Measurements from ENCODE around the gene TACR2.

The TACR2 gene

DNA sequence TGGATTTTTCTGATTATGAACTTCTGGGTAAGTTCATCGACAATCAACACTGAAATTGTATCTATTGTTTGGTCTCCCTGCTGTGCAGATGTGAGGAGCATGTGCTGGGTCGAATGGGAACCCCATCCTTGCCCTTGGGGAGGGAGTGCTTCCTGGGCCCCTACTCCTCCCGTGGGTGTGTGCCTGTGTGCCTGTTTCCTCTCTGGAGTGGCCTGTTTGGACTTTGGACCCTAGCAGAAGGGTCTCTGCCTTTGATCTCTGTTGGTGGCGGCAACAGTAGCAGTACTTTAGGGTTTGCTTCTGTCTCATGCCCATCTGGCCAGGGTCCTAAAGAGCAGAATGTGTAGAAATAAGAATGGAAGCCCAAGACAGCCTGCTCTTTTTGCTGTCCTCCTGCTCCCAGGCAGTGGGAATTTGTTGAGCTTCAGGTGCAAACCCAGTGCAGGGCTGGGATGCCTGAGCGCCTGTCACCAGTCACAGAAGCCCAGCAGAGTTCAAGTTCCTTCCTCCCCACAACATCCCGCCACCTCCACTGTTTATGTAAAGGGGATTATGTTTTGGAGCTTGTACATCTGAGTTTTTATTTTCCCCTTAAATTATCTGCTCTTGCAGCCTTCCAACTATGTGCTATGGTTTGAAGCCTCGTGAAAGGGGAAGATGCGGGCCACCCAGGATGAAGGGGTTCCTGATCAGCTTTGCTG is 1.5 kb upstream of the TACR2 start:
- DNase-seq: no peak

DNA sequence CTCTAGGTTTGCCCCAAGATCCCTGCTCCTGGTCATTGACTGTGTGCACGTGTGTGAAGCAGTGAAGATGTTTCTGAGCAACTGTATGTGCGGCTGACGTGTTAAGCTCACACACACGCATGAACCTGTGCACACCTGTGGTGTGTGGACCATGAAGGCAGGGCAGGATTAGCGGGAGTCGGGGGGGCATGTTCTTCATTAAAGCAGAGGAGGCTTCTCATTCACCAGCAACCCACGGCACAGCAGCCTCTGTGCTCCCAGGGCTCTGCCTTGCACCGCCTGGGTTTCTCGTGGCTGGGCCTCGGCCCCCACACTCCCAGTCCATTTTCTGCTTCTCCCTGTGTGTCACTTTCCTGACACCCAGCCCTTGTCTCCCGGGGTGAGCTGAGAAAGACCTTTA is 824 bp upstream of the TACR2 start:
- no peak for DNase-seq

DNA sequence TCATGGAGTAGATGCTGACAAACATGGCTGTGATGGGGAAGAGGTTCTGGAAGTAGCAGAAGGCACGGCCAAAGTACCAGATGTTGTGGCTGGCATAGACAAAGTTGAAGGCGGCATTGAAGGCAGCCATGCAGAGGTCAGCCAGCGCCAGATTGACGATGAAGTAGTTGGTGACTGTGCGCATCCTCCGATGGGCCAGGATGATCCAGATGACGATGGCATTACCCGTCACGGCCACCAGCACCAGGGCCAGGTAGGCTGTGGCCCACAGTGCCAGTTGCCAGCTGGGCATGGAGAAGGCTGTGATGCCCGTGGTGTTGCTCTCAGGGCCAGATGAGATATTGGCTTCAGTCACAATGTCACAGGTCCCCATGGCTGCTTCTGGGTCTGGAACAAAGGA is 767 bp downstream of the TACR2 start:
- DNase-seq: no peak

DNA sequence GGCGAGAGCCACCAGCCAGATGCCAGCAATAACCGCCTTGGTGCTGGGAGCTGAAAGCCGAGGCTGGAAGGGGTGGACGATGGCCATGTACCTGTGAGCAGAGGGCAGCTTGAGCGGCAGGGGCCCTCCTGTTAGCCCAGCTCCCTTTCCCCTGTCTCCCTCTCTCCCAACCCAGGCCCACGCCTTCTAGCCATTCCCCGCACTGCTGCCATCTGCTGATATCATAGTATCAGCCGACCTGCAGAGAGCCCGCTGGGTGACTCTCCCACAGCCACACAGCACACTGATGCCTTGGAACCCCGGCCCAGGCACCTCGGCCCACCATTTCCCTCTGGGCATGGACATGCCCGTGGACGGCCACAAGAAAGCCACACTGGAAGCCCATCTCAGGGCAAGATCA is 1.7 kb downstream of the TACR2 start:
- no peak for DNase-seq

DNA sequence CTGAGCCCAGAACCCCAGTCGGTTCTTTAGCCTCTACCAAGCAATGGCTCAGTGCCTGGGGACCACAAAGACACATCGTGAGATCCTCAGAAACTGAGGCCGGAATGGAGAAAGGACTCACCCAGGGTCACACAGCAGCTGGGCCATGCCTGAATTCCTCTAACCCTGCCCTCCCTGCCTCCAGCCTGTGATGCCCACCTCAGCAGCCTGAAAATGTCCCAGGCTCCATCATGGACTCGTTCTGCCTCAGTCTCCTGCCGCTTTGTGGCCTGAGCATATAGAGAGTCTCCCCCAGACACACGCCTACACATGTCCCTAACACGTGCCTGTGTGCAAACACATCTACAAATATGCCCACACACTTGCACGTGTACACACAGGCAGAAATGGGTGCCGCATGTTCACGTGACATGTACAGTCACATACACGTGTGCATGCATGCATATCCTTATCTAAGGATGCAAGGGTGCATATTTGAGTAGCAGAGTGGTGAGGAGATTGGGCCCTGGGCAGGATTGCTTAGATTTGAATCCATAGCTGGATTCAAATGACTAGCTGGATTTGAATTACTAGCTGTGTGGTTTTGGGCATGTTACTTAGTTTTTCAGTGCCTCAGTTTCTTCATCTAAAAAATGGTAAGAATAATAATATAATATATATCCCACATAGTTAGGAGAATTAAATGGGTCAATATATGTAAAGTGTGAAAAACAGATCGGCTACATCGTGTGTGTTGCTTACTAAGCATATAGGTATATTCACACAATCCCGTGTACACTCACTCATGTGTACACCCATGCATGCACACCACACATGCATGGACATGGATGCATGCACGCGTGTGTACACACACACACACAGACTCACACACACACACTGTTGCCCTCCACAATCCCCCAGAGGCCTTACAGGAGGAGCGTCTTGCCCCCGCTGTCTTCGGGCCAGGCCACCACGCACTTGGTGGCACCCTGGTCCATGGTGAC is 2.4 kb downstream of the TACR2 start:
- DNase-seq: no peak

DNA sequence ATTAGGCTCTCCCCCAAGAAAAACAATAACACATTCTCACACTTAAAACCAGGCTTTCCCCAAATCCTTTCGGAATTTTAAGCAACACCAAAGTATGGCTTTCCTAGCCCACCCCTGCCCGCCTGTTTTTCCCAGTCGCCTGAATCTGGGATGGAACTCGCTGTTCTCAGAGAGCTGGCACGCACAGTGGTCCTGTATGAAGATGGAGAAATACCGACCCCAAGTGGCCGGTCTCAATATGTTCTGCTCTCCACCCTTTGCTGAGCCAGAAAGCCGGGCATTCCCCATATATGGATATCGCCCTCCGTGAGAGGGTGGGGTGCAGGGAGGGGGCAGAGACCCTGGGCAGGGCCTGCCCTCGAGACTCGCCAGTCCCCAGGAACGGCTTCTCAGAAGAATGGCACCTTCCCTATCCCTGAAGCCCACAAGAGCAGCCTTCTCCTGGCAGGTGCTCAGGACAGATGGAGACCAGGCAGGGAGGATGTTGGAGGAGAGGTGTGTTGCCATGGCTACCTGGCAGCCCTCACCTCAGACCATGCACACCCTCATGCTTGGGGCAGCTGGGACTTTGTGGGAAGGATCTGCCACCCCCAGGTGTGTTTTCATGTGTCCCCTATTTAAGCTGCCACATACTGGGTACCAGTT is 3.4 kb downstream of the TACR2 start:
- peak; percentile 23 for DNase-seq

DNA sequence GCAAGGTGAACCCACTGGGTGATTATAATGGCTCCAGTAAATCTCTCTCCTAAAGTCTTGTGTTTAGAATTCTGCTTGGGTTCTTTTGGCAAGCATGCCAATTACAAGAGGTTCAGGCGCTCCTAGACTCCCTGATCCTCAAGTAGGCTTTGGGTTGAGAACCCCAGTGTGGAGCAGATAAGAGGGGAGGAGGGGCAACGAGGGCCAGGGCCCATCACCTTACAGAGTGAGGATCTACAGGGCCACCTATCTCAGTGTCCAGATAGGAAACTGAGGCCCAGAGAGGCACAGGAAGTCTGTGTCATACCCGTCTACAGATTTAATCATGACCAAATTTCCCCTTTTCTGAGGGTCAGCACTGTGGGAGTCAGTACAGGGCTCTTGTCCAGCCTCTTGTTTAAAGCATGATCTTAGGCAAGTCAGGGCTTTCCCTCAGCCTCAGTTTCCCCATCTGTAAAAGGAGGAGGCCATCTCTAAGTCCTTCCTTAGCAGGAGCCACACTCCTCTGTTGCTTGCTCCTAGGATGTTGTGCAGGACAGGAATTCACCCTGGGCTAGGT is 4.4 kb downstream of the TACR2 start:
- DNase-seq: no peak

DNA sequence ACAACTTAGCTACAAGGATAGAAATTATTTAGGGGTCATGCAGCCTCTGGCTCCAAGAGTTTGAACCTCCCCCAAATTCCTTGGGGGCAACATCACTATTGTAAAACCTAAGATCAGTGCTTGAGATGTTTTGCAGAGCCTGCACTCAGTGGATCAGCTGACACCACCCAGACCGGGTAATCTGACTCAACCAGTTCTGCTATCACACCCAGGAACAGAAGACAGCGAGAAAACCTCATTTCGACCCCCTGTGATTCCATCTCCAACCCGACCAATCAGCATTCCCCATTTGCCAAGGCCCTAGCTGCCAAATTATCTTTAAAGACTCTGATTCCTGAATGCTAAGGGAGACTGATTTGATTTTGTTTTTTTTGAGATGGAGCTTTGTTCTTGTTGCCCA is 5.2 kb downstream of the TACR2 start:
- no peak for DNase-seq

DNA sequence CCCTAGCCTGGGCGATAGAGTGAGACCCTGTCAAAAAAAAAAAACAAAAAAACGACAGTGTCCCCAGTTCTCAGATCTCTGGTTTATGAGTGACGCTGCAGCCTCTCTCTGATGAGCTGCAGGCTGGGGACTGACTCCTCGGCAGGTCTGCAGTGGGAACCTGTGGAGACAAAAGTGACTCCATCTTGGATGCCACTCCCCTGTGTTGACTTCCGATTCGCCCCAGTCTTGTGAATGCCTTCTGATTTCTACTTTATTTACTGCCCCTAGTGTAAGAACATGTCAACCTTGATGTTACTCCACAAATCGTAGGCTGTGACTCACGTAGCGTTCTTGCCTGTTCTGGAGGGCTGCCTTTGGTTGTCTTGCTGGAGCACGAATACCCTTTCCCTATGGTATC is 6.2 kb downstream of the TACR2 start:
- DNase-seq: no peak

DNA sequence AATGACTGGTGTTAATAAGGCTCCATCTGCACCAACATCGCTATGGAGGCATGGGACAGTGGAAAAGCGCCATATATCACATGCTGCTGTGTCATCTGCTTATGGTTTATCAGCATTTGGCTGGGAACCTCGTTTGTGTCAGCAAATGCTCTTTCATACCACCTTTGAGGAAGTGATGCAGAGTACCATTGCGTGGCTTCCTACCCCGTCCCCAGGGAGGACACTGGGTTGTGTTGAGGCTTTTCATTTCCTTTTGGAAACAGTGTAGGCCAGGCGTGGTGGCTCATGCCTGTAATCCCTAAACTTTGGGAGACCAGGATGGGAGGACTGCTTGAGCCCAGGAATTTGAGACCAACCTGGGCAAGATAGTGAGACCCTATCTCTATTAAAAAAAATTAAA is 6.8 kb downstream of the TACR2 start:
- no peak for DNase-seq

DNA sequence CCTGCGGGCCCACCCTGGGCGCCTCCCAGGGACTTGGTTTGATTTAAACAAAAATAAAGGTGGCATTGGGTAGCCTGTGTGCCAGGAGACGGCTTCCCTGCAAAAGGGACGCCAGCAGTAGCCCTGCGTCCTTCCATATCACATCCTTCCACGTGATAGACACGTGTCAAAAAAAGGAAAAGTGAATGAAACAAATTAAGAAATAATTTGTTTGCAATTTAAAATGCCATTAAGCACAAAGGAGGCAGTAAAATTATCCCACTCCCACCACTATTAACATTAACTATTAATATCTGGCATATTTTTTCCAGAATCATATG is 7.6 kb downstream of the TACR2 start:
- DNase-seq: no peak

DNA sequence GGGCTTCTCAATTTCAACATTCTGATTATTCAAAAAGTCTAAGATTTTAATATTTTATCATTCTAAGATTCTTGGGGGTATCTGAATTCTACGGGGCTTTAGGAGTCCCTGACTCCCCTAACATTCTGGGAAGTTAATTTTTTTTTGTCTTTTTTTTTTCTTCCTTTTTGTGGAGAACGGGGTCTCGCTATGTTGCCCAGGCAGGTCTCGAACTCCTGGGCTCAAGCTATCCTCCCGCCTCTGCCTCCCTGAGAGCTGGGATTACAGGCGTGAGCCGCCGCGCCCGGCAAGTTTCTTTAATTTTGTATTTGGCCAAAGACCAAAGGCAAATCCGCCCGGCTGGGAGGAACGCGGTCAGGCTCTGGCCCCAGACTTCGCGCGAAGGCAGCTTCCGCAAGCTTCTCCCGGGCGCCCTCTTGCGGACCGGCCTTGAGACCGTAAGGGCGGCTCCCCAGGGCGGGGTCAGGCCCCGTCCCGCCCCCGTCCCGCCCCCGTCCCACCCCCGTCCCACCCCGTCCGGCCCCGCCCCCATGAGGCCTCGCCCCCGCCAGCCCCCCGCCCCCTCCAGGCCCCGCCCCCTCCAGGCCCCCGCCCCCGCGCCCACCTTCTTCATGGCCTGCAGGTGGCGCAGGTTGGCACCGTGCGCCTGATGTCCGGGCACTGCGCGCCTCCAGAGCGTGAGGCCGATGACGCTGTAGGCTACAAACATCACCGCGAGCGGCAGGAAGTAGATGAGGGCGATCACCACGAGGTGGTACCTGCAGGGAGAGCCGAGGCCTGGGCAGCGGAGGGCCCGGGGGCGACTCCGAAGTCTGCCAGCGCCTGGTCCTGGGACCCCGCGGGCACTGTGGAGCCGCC is 8.2 kb downstream of the TACR2 start:
- DNase-seq: peak; percentile 89

DNA sequence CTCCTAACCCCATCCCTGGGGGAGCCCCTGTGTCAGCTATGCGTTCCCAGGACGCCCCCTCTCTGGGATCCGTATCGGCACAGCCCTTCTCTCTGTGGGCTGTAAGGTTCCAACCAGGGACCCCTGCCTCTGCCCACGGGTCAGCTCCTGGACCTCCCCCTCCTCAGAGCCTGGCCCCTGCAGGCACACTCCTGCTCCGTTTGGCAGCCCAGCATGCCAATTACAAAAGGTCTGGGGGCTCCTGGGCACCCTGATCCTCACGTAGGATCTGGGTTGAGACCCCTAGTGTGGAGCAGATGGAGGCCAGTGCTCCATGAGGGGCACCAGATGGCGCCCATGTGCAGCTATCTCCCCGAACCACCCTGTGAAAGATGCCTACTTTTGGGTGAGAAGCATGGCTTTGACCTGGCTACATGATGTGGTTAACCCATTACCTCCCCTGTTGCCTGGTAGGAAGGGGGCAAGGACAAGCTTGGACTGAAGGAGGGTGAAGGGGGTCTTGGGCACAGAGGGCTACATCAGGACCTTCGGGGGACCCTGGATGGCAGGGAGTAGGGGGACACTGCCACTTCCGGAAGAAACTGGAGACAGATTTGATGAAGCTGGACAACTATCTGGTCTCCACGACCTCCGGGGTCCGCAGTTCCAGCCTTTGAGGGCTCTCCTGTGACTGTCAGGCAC is 9.0 kb downstream of the TACR2 start:
- no peak for DNase-seq

DNA sequence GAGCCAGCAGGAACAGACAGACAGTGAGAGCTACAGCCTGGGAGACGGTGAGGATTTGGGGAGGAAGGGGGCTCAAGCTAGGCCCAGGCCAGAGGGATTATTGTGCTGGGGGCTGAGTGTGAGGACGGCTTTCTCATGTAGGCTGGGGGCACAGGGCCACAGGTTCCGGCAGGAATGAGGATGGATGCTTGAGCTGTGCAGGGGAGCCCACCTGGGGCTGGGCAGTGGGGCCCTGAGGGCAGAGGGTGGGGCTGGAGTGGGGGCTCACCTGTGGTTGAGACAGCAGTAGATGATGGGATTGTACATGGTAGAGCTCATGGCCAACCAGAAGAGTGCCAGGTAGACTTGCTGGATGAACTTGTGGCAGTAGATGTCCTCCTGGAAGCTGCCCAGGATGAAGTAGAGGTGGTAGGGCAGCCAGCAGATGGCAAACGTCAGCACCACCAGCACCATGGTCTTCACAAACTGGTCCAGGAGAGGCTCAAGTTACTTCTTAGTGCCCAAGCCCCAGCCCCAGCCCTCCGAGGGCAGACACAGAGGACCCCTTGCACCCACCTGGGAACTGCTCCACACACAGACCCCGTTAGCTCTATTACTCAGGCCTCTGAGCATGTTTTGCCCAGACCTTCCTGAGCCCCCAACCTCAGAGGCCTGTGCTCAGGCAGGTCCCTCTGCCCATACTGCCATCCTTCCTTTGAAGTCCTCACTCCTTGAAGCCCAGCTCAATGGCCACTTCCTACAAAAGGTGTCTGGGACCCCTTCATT is 9.7 kb downstream of the TACR2 start:
- no peak for DNase-seq

DNA sequence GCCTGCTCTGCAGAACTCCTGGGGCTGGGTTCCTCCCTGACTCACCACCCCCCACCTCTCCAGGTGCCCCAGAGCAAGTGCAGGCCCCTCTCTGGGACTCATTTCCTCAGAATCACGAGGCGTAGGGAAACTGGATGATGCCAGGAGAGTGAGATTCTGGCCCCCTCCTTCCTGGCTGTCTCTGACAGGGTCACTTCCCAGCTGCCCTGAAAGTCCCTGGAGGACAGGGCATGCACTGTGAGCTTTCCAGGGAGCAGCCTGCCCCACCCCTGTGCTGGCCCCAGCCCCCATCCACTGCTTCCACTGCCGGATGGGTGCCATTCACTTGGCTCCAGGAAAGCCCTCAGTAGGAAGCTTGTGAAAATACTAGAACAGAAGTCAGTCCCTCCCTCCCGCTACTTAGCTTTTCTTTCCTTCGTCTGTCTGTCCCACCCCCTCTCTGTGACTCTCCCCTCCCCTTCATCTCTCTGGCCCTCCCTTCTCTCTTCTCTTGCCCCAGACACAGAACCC is 10.4 kb downstream of the TACR2 start:
- no peak for DNase-seq

DNA sequence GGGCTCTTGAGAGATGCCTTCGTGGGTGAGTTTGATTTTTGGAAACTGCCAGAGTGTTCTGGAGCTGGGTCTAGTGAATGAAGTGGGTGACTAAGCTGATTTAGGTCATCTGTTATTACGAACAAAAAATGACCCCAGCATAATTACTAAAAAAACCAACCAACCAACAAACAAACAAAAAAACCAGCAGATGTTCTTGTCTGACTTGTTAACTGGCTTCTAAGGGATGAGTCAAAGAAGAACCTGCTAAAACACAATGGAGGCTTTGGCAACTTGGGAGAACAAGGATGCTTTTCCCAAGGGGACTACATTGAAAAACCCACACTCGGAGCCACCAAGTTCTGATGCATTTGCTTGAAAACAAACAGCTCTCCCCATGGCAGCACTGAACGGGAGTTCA is 11.5 kb downstream of the TACR2 start:
- no peak for DNase-seq

DNA sequence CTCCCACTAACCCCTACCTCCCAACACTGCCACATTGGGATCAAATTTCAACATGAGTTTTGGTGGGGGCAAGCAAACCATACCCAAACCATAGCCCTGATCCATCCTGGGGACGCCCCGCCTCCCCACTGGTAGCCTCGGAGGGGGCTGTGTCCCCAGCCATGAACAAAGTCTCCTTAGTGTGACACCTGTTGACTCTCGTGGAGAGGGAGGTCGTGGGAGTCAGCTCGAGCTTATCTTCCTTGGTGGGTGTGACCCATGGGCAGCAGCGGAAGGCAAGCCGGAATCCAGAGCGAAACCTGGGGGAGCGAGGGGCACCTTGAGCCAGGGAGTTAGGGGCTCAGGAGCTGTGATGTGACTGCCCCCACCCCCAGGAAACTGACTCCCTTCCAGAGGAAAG is 11.9 kb downstream of the TACR2 start:
- DNase-seq: no peak

DNA sequence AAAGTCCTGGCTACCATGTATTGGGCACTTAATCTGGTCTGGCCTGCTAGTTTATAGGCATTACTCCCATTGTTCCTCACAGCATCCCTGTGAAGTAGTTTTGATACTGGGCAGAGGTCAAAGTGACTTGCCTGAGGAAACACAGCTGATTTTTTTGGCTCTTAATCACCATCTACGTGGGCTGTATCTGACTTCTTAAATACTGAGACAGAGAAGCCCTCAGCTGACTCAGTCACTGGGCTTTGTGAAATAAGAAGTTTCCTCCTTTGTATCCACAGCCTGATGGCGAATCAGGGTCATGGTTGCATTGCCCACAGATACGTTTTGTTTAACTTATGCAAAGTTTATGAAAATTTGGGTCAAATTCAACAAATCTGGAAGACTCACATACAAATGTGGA is 13.2 kb downstream of the TACR2 start:
- DNase-seq: no peak

DNA sequence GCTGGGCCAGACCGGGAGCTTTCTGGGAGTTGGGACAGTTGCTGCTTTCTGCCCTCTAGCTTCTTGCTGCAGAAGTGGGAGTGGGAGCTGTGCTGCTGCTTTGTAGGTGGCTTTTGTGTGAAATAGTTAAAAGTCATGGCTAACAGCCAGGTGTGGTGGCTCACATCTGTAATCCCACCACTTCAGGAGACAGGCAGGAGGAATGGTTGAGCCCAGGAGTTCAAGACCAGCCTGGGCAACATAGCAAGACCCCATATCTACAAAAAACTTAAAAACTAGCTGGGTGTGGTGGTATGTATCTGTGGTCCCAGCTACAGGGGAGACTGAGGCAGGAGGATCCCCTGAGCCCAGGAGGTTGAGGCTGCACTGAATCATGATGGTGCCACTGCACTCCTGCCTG is 13.7 kb downstream of the TACR2 start:
- no peak for DNase-seq

DNA sequence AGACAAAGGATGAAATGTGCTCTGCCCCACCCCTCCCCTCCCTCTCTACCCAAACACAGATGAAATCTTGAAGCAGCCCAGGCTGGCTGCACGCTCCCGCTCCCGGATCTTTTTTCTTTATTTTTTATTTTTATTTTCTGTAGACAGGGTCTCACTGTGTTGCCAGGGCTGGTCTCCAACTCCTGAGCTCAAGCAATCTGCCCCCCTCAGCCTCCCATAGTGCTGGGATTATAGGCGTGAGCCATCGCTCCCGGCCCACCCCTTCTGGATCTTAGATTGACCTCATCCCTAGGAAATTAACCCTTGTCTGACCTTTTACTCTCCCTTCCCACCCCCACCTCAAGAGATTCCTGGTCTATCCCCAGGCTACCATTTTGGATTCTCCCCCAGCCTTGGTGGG is 14.3 kb downstream of the TACR2 start:
- DNase-seq: no peak

DNA sequence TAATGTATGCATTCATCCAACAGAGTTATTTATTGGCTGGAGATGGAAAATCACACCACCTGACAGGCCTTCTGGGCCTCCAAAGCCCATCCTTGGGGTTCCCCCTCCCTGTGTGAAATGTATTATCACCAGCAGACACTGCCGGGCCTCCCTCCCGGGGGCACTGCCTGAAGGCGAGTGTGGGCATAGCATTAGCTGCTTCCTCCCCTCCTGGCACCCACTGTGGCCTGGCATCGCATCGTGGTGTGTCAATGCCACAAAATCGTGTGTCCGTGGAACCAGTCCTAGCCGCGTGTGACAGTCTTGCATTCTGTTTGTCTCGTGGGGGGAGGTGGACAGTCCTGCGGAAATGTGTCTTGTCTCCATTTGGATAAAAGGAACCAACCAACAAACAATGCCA is 15.3 kb downstream of the TACR2 start:
- DNase-seq: no peak
